Measurements from ENCODE around the gene PRIMA1. TPM values are rescaled to one million over a fixed set of nuclear protein-coding genes. Genes with fewer than 3 reads are reported as not detected.

Gene PRIMA1
- total and polyA plus RNA-seq, 2 donors (not counting 1 experiment from before 2014, with no cell fraction given) = not detected

DNA sequence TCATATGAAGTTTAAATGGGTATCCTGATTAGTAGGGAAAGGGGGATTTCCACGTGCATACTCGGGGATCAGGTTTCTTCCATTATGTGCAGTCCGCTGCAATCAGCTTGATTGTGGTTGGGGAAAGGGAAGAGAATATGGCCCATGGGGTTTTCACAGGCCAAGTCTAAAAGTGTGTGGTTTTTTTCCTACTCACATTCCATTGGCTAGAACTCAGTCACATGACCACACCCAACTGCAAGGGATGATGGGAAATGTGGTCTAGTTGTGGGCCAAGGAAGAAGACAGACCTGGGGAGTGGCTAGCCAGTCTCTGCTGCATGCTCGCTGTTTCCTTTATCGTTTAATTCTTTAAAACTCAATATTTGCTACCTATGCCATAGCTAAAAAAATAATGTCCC is 105.1 kb downstream of the PRIMA1 start:
- Histone ChIP-seq H4K20me1 (ENCODE audit: control insufficient read depth, extremely low read depth, insufficient read depth, low read length) (no peaks in the 10 kb centered on the region), H3K4me2 (ENCODE audit: extremely low read depth, insufficient read depth, low read length) (no peak overlapping the region), H3K27me3 (ENCODE audit: control insufficient read depth, insufficient read depth, low read length) (no peaks in the 10 kb centered on the region), H3K36me3 (ENCODE audit: control insufficient read depth, insufficient read depth, low read length) (no peaks in the 10 kb centered on the region), H2AFZ (ENCODE audit: low read length) (no peak overlapping the region), H3K9me3 (ENCODE audit: control insufficient read depth, insufficient read depth, low read depth, low read length) (no peaks in the 10 kb centered on the region), H3K4me1 (ENCODE audit: control insufficient read depth, extremely low read depth, insufficient read depth, low read length) (no peaks in the 10 kb centered on the region), H3K27ac (ENCODE audit: insufficient read depth, low read length) (no peak overlapping the region), H3K9ac (ENCODE audit: insufficient read depth, low read length) (no peak overlapping the region), H3K79me2 (ENCODE audit: control insufficient read depth, insufficient read depth, low read length) (no peaks in the 10 kb centered on the region), H3K4me3 (replicated peaks in 1 of 4; ENCODE audit: control extremely low read depth in 1 of 4, insufficient read depth in 1 of 4, low read depth in 3 of 4, low read length in 4 of 4) (no peak overlapping the region)
- no peak for DNase-seq (ENCODE audit: low read depth in 2 of 2)
- TF ChIP-seq, protein P1, sequence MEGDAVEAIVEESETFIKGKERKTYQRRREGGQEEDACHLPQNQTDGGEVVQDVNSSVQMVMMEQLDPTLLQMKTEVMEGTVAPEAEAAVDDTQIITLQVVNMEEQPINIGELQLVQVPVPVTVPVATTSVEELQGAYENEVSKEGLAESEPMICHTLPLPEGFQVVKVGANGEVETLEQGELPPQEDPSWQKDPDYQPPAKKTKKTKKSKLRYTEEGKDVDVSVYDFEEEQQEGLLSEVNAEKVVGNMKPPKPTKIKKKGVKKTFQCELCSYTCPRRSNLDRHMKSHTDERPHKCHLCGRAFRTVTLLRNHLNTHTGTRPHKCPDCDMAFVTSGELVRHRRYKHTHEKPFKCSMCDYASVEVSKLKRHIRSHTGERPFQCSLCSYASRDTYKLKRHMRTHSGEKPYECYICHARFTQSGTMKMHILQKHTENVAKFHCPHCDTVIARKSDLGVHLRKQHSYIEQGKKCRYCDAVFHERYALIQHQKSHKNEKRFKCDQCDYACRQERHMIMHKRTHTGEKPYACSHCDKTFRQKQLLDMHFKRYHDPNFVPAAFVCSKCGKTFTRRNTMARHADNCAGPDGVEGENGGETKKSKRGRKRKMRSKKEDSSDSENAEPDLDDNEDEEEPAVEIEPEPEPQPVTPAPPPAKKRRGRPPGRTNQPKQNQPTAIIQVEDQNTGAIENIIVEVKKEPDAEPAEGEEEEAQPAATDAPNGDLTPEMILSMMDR (conservative IDR thresholded peaks at IDR 0.05 in 1 of 2, IDR thresholded peaks at IDR 0.05 in 1 of 2; ENCODE audit: low read depth in 1 of 2, low read length in 2 of 2) = no peak
- TF ChIP-seq EZH2 (IDR thresholded peaks at IDR 0.05; ENCODE audit: low read length, missing control alignments) = no peak

DNA sequence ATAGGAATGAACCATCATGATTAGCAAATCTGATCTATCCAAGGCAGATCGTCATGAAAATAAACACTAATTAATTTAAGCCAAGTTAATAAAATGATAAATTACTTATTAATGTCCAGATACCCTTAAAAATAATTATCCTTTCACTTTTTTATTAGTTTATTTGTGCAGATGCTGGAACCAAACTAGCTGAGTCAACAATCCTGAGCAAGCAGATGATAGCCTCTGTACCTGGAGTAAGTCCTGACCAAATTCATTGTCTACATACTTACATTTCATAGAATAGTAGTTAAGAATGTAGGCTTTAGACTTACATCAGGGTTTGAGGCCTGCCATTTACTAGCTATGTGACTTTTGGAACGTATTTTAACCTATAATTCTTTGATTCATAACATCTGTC is 105.8 kb downstream of the PRIMA1 start:
- H3K4me1 ChIP-seq (ENCODE audit: control insufficient read depth, extremely low read depth, insufficient read depth, low read length) = no peaks in the 10 kb centered on the region
- H3K27ac ChIP-seq (ENCODE audit: insufficient read depth, low read length) = no peak overlapping the region
- no peak for DNase-seq (ENCODE audit: low read depth in 2 of 2)
- no peaks in the 10 kb centered on the region for H3K36me3 ChIP-seq (ENCODE audit: control insufficient read depth, insufficient read depth, low read length)
- no peak overlapping the region for H3K4me3 ChIP-seq (replicated peaks in 1 of 4; ENCODE audit: control extremely low read depth in 1 of 4, insufficient read depth in 1 of 4, low read depth in 3 of 4, low read length in 4 of 4)
- no peaks in the 10 kb centered on the region for H3K79me2 ChIP-seq (ENCODE audit: control insufficient read depth, insufficient read depth, low read length)
- no peaks in the 10 kb centered on the region for H4K20me1 ChIP-seq (ENCODE audit: control insufficient read depth, extremely low read depth, insufficient read depth, low read length)
- H3K9me3 ChIP-seq (ENCODE audit: control insufficient read depth, insufficient read depth, low read depth, low read length) = no peaks in the 10 kb centered on the region
- H3K9ac ChIP-seq (ENCODE audit: insufficient read depth, low read length) = no peak overlapping the region
- TF ChIP-seq, protein P1 (conservative IDR thresholded peaks at IDR 0.05 in 1 of 2, IDR thresholded peaks at IDR 0.05 in 1 of 2; ENCODE audit: low read depth in 1 of 2, low read length in 2 of 2) = no peak
- TF ChIP-seq EZH2 (IDR thresholded peaks at IDR 0.05; ENCODE audit: low read length, missing control alignments) = no peak
- no peaks in the 10 kb centered on the region for H3K27me3 ChIP-seq (ENCODE audit: control insufficient read depth, insufficient read depth, low read length)
- no peak overlapping the region for H3K4me2 ChIP-seq (ENCODE audit: extremely low read depth, insufficient read depth, low read length)
- no peak overlapping the region for H2AFZ ChIP-seq (ENCODE audit: low read length)

DNA sequence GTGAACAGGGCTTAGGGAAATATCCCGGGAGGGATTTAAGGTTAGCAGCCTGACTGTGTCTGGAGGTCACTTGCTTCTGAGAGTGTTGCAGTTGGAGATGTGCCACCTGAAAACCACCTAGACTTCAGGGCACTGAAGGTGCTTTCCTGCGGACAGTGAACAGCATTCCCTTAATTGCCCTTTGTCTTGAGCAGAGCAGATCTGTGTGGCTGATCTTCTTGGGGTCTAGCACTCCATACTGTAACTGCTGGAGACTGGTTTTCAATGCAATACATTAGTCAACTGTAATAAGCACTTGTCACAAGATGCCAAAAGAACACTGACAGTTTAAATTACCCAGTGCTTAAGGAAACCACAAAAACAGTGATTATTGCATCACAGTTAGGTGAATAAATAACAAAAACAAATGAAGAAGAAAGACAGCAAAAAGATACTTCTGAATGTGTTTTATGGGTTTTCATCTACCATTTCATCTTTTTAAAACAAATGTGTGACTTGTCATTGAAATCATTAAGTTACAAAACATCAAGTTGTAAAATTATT is 111.8 kb downstream of the PRIMA1 start:
- no peak for TF ChIP-seq EZH2 (IDR thresholded peaks at IDR 0.05; ENCODE audit: low read length, missing control alignments)
- TF ChIP-seq, protein P1 (conservative IDR thresholded peaks at IDR 0.05 in 1 of 2, IDR thresholded peaks at IDR 0.05 in 1 of 2; ENCODE audit: low read depth in 1 of 2, low read length in 2 of 2) = no peak
- Histone ChIP-seq H3K27me3 (ENCODE audit: control insufficient read depth, insufficient read depth, low read length) (no peaks in the 10 kb centered on the region), H3K9ac (ENCODE audit: insufficient read depth, low read length) (no peak overlapping the region)

More for the DNA sequence above, 111.8 kb downstream of the PRIMA1 start:
- Histone ChIP-seq H3K4me2 (ENCODE audit: extremely low read depth, insufficient read depth, low read length) (no peak overlapping the region), H4K20me1 (ENCODE audit: control insufficient read depth, extremely low read depth, insufficient read depth, low read length) (no peaks in the 10 kb centered on the region), H3K4me1 (ENCODE audit: control insufficient read depth, extremely low read depth, insufficient read depth, low read length) (no peaks in the 10 kb centered on the region), H3K36me3 (ENCODE audit: control insufficient read depth, insufficient read depth, low read length) (no peaks in the 10 kb centered on the region), H3K27ac (ENCODE audit: insufficient read depth, low read length) (no peak overlapping the region), H2AFZ (ENCODE audit: low read length) (no peak overlapping the region), H3K9me3 (ENCODE audit: control insufficient read depth, insufficient read depth, low read depth, low read length) (no peaks in the 10 kb centered on the region), H3K79me2 (ENCODE audit: control insufficient read depth, insufficient read depth, low read length) (no peaks in the 10 kb centered on the region), H3K4me3 (replicated peaks in 1 of 4; ENCODE audit: control extremely low read depth in 1 of 4, insufficient read depth in 1 of 4, low read depth in 3 of 4, low read length in 4 of 4) (no peak overlapping the region)
- no peak for DNase-seq (ENCODE audit: low read depth in 2 of 2)

All from fibroblast of lung (primary cell).